Fibroblast of lung (primary cell): ENCODE data around the gene WNT3A. TPM values are rescaled to one million over a fixed set of nuclear protein-coding genes. Genes with fewer than 3 reads are reported as not detected.

ENCODE experiments used
- DNase-seq, 2 donors: peaks; one replicate each; pipeline versions ENCODE4 v3.0.0 to v3.0.0-alpha.2; 2010; ENCODE audit warnings: low read depth in 2 of 2
- H2AFZ ChIP-seq: 2 replicates; pipeline ENCODE4 v1.5.1; 2012; ENCODE audit warnings: low read length, control low read depth, inconsistent platforms
- H3K27ac ChIP-seq: 2 replicates; pipeline ENCODE4 v1.5.1; 2011; ENCODE audit warnings: low read length, control low read depth; ENCODE audit not compliant: insufficient read depth
- H3K27me3 ChIP-seq: 2 replicates; pipeline ENCODE4 v1.5.1; 2011; ENCODE audit warnings: mild to moderate bottlenecking, low read length; ENCODE audit not compliant: control insufficient read depth, insufficient read depth
- H3K36me3 ChIP-seq: 2 replicates; pipeline ENCODE4 v1.5.1; 2011; ENCODE audit warnings: low read length; ENCODE audit not compliant: control insufficient read depth, insufficient read depth
- H3K4me1 ChIP-seq: 2 replicates; pipeline ENCODE4 v1.5.1; 2011; ENCODE audit warnings: low read length; ENCODE audit not compliant: control insufficient read depth, insufficient read depth; ENCODE audit errors: extremely low read depth
- H3K4me2 ChIP-seq: 2 replicates; pipeline ENCODE4 v1.5.1; 2011; ENCODE audit warnings: low read length, control low read depth; ENCODE audit not compliant: insufficient read depth; ENCODE audit errors: extremely low read depth
- H3K4me3 ChIP-seq, 4 experiments: fragments of 200-600 bp in 1 of 4; sonication (generic) in 1 of 4; replicated peaks in 1 of 4; 2 replicates each; pipeline ENCODE4 v1.5.1; 2011 to 2016; ENCODE audit warnings: low read length in 4 of 4, low read depth in 3 of 4, mild to moderate bottlenecking in 3 of 4, control low read depth in 2 of 4, inconsistent platforms in 1 of 4, mixed read lengths in 1 of 4; ENCODE audit not compliant: insufficient read depth in 1 of 4; ENCODE audit errors: control extremely low read depth in 1 of 4
- H3K79me2 ChIP-seq: 2 replicates; pipeline ENCODE4 v1.5.1; 2012; ENCODE audit warnings: mild to moderate bottlenecking, low read length, inconsistent platforms; ENCODE audit not compliant: control insufficient read depth, insufficient read depth
- H3K9ac ChIP-seq: 2 replicates; pipeline ENCODE4 v1.5.1; 2011; ENCODE audit warnings: mild to moderate bottlenecking, low read length, control low read depth; ENCODE audit not compliant: insufficient read depth
- H3K9me3 ChIP-seq: 2 replicates; pipeline ENCODE4 v1.5.1; 2012; ENCODE audit warnings: low read depth, low read length; ENCODE audit not compliant: control insufficient read depth, insufficient read depth
- H4K20me1 ChIP-seq: 2 replicates; pipeline ENCODE4 v1.5.1; 2011; ENCODE audit warnings: low read length; ENCODE audit not compliant: control insufficient read depth, insufficient read depth; ENCODE audit errors: extremely low read depth
- EZH2 ChIP-seq: IDR thresholded peaks from 2 replicates; pipeline ENCODE4 v1.5.1; 2012; ENCODE audit warnings: low read length, control low read depth, mild to moderate bottlenecking; ENCODE audit errors: missing control alignments
- polyA plus RNA-seq, 2 donors: library from polyadenylated mRNA; depleted of rRNA in 1 of 2; stranded (reverse) in 1 of 2; unstranded in 1 of 2; fragments of >200 nt; gene quantifications; 2 replicates each; pipeline ENCODE4 v1.2.1, GENCODE V29; 2011 to 2012; ENCODE audit warnings: missing spikeins in 1 of 2
- total RNA-seq: library from RNA; depleted of rRNA; stranded (reverse); fragments of >200 nt; gene quantifications from 2 replicates; pipeline ENCODE4 v1.2.1, GENCODE V29; 2014
- TF ChIP-seq, protein P1 (sequence below), 2 donors: IDR thresholded peaks in 1 of 2; conservative IDR thresholded peaks in 1 of 2; 1 replicate in 1 of 2; 2 replicates in 1 of 2; pipeline ENCODE4 v1.5.1; 2011 to 2012; ENCODE audit warnings: low read length in 2 of 2, control low read depth in 1 of 2, inconsistent platforms in 1 of 2, low read depth in 1 of 2, mild to moderate bottlenecking in 1 of 2

WNT3A gene
- total and polyA plus RNA-seq, 2 donors (not counting 1 experiment from before 2014, with no cell fraction given), result not detected

- no peaks in the 10 kb centered on the region for H3K9me3 ChIP-seq
- peaks cover 24% of the 10 kb centered on the region for H3K4me1 ChIP-seq
- no peak overlapping the region for H3K9ac ChIP-seq
Measured at GRCh38 chr1:228091084-228091483, 84.3 kb downstream of the WNT3A start.

DNA sequence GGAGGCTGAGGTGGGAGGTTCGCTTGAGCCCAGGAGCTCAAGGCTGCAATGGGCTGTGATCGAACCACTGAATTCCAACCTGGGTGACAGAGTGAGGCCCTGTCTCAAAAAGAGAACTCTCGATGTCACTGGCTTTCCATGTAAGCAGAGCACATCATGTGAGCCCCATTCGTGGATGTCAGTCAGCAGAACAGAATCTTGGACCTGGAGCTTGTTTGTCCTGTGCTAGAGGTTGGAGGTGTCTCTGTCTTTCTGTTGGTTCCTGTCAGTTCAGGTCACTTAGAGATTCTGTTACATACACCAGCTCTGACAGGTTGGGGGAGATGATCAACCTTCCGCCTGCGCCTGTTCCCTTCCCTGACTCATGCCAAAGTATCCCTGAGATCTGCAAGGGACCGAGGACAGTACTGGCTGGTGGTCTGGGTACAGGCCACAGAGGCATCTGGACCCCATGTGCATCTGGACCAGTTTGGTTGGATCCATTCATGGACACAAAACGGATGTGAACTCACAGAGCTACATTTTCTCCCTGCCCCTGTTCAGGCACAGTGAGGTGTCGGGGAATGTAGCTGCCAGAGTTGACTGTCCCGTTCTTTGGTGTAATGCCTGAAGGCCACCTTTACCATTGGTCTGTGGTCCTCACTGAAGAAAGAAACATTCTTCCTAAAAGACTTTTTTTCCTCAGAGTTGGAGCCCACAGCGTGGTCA, 85.7 kb downstream of the WNT3A start:
- Histone ChIP-seq H3K4me3 (no peak overlapping the region), H3K36me3 (peaks cover 31% of the 10 kb centered on the region), H4K20me1 (peaks cover 28% of the 10 kb centered on the region), H3K9ac (no peak overlapping the region), H3K79me2 (peaks cover 100% of the 10 kb centered on the region), H3K4me1 (peaks cover 18% of the 10 kb centered on the region), H3K4me2 (no peak overlapping the region), H2AFZ (no peak overlapping the region), H3K27me3 (no peaks in the 10 kb centered on the region), H3K27ac (no peak overlapping the region), H3K9me3 (no peaks in the 10 kb centered on the region)
- no peak for TF ChIP-seq EZH2
- TF ChIP-seq, protein P1, sequence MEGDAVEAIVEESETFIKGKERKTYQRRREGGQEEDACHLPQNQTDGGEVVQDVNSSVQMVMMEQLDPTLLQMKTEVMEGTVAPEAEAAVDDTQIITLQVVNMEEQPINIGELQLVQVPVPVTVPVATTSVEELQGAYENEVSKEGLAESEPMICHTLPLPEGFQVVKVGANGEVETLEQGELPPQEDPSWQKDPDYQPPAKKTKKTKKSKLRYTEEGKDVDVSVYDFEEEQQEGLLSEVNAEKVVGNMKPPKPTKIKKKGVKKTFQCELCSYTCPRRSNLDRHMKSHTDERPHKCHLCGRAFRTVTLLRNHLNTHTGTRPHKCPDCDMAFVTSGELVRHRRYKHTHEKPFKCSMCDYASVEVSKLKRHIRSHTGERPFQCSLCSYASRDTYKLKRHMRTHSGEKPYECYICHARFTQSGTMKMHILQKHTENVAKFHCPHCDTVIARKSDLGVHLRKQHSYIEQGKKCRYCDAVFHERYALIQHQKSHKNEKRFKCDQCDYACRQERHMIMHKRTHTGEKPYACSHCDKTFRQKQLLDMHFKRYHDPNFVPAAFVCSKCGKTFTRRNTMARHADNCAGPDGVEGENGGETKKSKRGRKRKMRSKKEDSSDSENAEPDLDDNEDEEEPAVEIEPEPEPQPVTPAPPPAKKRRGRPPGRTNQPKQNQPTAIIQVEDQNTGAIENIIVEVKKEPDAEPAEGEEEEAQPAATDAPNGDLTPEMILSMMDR (conservative IDR thresholded peaks at IDR 0.05 in 1 of 2, IDR thresholded peaks at IDR 0.05 in 1 of 2; ENCODE audit: low read depth in 1 of 2, low read length in 2 of 2), result no peak
- DNase-seq, result no peak

More at GRCh38 chr1:228091084-228091483, 84.3 kb downstream of the WNT3A start:
- Histone ChIP-seq H3K27me3 (no peaks in the 10 kb centered on the region), H3K79me2 (peaks cover 100% of the 10 kb centered on the region), H3K36me3 (peaks cover 21% of the 10 kb centered on the region), H2AFZ (no peak overlapping the region), H3K27ac (no peak overlapping the region), H3K4me3 (no peak overlapping the region), H4K20me1 (peaks cover 29% of the 10 kb centered on the region), H3K4me2 (no peak overlapping the region)
- no peak for DNase-seq
- TF ChIP-seq, protein P1 (conservative IDR thresholded peaks at IDR 0.05 in 1 of 2, IDR thresholded peaks at IDR 0.05 in 1 of 2; ENCODE audit: low read depth in 1 of 2, low read length in 2 of 2), result no peak

GRCh38 chr1:228093050-228093906, 86.5 kb downstream of the WNT3A start:
- no peak for DNase-seq
- peaks cover 37% of the 10 kb centered on the region for H3K36me3 ChIP-seq
- H3K9ac ChIP-seq, result no peak overlapping the region
- no peak overlapping the region for H3K4me3 ChIP-seq
- no peak overlapping the region for H2AFZ ChIP-seq
- no peaks in the 10 kb centered on the region for H3K9me3 ChIP-seq
- H4K20me1 ChIP-seq, result peaks cover 24% of the 10 kb centered on the region
- H3K27me3 ChIP-seq, result no peaks in the 10 kb centered on the region
- TF ChIP-seq EZH2, result no peak
- TF ChIP-seq, protein P1 (conservative IDR thresholded peaks at IDR 0.05 in 1 of 2, IDR thresholded peaks at IDR 0.05 in 1 of 2; ENCODE audit: low read depth in 1 of 2, low read length in 2 of 2), result no peak
- H3K27ac ChIP-seq, result no peak overlapping the region
- no peak overlapping the region for H3K4me2 ChIP-seq
- H3K4me1 ChIP-seq, result peaks cover 13% of the 10 kb centered on the region
- peaks cover 100% of the 10 kb centered on the region for H3K79me2 ChIP-seq
